GM12801 (cell line): ENCODE data around the gene BIRC5.

ENCODE experiments used
- CTCF ChIP-seq: IDR thresholded peaks from one replicate; pipeline ENCODE4 v1.5.1; 2011; ENCODE audit warnings: control low read depth; ENCODE audit not compliant: insufficient read length; ENCODE audit errors: extremely low read depth

BIRC5 gene

GRCh38 chr17:78255953-78256706, 42.1 kb downstream of the BIRC5 start:
- no peak for TF ChIP-seq CTCF

GRCh38 chr17:78256707-78257591, 42.9 kb downstream of the BIRC5 start:
- no peak for TF ChIP-seq CTCF

GRCh38 chr17:78257810-78258322, 43.8 kb downstream of the BIRC5 start:
- TF ChIP-seq CTCF: no peak

GRCh38 chr17:78258323-78259191, 44.5 kb downstream of the BIRC5 start:
- no peak for TF ChIP-seq CTCF

- TF ChIP-seq CTCF: no peak
Measured at GRCh38 chr17:78259192-78259554, 45.1 kb downstream of the BIRC5 start.

GRCh38 chr17:78263063-78263735, 49.1 kb downstream of the BIRC5 start:
- no peak for TF ChIP-seq CTCF
